Middle frontal gyrus (tissue), 1 donor: ENCODE data around the gene PTGDR2.

ENCODE experiments used
- DNase-seq: peaks from one replicate; pipeline ENCODE4 v3.0.0-alpha.2; 2015; ENCODE audit warnings: low spot score; ENCODE audit errors: extremely low spot score

PTGDR2 gene

DNA sequence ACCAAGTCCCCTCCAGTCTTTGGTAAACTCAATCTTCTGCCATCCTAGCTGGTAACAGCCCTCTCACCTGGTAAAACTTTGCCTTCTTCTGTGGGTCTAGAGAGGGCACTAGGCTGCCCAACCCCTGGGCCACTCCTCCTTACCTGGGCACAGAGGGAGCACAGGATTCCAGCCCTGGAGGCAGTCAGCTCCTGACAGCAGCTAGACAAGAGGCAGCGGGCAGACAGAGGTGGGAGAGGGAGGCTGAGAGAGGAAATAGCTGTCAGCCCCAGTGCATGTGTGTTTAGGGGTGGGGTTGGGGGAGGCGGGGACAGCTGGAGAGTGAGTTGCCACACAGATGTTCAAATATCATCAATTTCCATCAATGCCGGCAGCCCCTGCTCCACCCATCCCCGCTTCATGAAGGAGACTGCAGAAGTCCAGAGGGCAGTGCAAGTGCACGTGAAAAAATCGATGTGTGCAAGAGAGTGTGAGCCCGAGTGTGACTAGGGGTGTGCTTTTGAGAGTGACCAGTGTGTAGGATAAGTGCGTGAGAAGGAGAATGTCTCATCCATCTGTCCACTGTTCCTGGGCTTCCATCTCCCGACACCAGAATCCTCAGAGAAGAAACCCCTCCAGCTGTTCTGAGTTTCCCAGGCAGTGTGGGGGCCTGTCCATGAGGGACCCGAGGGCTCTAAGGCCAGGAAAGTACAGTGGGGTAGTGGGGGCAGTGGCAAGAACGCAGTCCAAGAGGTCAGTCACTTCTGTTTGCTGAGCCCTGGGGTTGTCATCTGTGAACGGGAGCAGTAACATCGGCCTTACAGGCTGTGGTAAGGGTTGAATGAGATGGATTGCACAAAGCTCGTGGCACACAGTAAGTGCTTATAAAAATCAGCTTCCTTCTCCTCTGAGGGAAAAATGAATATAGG, at the start of gene PTGDR2:
PTGDR2 (minus strand) TSS at position 225 of the 908 bp plus-strand sequence. CDS start 2,228 bp downstream, outside the sequence.
- no peak for DNase-seq

DNA sequence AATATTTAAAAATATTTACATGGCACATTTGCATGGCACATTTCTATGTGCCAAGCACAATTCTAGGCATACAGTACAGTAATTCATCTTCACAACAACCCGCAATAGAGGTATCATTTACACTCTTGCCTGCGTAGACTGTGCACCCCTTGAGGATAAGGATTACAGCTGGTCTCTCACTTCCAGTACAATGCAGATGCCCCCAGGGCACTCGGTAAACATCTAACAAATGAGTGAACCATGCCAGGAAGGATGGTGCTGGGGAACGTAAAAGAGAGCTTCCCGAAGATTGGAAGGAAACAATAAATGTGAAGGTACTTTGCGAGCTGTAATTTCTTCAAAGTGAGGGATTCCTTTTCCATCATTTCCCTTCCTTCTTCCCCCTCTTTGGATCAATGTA, 49.3 kb upstream of the PTGDR2 start:
- no peak for DNase-seq

DNA sequence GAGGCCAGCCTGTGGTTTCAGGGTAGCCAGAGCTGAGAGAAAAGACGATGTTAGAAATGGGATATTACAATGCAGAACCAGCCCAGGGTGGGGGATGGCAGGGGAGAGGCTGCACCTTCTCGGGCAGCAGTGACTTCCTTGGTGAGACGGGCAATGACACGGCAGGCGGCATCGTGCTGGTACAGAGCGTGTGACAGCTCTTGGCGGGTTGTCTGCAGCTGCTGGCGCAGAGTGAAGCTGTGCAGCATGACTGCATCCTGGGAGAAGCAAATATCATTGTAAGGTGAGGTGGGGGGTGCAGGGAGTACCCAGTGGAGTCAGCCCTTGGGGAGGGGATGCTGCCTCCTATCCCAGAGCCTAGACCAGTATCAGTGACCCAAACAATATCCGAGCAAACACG, 46.9 kb upstream of the PTGDR2 start:
- DNase-seq = no peak

DNA sequence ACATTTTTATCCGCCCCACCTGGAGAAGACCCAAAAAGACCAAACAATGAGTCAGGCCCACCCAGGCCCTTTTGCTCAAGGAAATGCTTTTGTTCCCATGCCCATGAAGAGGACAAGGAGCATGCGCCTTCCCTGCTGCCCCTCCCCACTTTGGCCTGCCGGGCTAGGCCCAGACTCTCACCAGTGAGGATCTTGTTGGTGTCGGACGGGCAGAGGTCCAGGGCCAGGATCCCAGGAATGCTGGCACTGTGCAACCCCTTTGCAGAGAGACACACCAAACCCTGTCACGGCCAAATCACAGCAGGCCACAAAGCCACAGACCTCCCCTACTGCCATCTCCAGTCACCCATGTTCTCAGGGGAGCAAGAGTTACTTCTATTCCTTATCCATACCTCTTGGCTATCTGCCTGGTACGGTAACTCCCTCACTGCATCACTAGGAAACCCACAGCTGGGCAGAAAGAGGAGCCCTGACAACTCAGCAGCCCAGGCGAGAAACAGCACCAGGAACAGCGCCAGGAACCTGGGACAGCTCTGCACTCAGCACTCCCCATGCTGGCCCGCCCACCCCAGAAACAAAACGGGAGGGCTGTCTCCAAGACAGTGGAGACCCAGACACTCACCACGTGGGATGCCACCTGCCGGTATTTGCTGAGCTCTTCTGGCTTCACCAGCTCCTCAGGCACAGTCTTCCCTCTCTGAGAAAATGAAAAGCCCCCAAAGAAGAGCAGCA, 45.1 kb upstream of the PTGDR2 start:
- peak; percentile 32 for DNase-seq

DNA sequence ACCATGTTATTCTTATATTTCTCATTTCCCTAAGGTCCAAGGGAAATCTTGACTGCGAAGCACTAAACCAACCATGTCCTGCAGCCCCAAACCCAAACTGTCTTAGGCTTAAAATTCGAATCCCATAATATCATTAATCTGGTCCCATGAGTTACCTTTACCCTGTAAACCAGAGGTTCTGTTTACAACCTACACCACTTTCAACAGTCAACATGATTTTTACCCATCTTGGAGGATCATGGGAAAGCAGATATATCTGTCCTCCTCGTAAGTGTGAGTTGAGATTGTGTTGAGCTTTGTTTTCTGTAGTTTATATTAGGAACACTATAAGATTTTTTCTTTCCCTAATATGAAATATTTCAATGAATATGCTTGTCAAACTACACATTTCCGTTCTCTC, 44.2 kb upstream of the PTGDR2 start:
- DNase-seq = no peak

DNA sequence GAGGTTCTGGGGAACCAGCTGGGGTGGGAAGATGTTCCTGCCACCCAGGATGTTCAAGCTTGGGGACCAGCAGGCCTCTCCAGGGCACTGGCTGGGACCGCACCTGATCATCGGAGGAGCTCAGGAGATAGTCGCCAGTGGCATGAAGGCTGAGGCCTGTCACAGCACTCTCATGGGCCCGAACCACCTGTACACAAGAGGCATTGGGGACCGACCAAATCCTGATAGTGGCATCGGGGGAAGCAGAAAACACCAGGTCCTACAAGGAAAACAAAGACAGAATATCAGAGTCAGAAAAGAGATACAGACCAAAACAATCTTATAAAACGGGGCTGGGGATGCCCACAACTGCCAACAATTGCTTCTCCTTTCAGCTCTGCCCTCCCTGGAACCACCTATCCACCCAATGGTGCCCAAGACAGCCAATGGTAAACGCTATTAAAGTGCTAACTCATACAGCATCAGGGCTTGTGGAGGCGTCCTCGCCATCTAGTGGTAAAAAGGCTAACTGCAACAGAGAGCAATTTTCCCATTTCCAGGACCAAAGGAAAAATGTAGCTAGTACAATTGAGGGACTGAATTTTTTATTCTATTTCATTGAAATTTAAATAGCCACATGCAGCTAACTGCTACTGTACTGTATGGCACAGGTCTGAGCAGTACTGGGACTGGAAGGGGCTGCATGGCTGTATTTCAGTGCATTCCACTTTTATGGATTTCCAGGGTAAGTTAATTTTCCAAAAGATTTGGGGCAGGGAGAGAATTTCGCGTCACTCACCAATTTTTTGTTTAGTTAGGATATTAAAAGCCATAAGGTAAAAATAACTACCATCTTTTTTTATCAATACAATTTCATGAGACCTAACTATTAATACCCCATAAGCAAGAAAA, 43.5 kb upstream of the PTGDR2 start:
- peak; percentile 36 for DNase-seq

DNA sequence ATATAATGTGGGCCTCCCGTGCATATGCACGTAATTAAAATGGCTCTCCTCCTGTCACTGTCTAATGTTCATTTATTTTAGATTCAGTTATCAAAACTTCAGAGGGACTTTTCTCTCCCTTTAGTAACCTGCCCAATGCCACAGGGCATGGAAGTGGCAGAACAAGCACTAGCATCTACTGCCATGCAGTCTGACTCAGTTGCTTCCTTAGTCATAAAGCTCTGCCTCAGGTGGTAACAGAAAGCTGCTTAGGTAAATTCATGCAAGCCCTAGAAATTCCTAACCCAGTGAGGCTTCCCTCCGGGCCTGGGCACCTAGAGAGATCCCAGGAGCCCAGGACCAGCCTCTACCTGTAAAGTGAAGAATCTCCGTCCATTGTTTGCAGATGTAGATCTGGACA, 41.7 kb upstream of the PTGDR2 start:
- DNase-seq = no peak

DNA sequence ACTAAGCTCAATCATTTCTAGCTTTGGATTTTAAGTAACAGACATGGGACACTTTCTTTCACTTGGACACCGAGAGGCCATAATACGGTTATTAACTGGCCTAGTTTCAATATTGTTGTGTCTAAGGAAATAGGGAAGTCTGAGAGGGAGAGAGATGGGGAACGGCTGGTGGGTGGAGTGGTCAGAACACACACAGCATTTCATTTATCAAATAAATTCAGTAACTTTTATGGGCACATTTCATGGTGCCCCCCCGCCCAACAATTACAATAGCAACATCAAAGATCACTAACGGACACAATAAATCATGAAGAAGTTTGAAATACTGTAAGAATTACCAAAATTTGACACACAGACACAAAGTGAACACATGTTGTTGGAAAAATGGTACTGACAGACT, 39.9 kb upstream of the PTGDR2 start:
- DNase-seq = no peak

DNA sequence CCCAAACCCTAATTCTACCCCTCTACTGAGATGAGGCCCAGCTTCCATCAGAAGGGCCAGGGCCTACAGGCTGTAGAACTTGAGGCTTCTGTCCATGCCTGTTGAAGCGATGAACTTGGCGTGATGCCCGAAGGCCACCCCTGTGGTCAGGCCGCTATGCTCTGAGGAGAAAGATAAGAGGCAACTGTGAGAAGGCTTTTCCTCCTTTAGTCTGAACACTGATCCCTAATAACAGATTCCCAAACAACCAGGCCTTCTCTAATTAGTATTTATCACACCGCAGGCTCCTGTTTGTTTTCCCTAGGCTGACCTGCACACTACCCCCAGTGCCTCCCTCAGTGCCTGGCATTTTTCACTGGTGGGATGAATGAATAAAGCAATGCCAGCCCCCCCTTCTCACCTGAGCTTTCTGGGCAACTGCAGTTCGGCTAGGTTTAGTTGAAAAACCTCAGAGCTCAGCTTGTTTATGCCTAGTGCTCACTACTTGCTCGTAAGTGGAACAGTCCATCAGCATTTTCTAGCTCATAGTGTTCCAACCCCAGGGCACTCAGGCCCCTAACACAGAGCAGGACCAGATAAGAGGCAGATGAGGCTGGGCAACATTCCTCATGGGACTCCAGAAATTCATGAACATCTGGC, 35.5 kb upstream of the PTGDR2 start:
- DNase-seq = no peak

DNA sequence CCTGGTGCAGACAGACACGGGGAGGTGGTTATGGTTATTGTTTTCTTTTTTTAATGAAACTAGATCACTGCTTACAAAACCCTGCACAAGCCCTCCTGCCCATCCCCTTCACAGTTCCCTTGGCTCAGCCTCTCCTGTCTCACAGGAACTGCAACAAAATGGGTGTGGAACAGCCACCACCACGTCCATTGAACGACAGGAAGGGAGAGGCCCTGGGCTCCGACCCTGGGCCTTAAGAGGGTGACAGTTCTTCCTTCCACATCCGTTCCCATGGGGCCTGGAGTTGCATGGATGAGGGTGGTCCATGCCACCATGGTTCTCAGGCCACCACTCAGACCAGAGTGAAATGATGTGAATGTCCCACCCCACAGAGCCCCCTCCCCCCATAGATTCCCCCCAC, 34.9 kb upstream of the PTGDR2 start:
- no peak for DNase-seq

DNA sequence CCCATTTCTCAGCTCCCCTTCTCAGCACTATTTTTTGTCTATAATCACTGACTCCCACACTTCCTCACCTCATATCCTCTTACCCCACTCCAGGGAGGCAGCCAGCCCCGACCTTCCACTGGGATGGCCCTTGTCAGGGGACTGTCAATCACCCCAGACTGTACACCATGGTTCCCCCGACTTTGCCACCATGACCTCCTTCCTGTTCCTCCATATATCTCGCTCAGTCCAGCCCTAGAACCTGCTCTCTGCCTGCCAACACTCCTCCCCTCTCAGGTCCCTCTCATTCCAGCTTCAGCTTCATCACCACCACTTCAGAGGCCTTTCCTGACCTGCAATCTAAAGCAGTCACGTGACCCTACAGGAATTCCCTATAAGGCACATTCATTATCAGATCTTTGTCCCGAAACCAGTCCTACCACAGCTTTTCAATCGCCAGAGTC, 34.1 kb upstream of the PTGDR2 start:
- no peak for DNase-seq

DNA sequence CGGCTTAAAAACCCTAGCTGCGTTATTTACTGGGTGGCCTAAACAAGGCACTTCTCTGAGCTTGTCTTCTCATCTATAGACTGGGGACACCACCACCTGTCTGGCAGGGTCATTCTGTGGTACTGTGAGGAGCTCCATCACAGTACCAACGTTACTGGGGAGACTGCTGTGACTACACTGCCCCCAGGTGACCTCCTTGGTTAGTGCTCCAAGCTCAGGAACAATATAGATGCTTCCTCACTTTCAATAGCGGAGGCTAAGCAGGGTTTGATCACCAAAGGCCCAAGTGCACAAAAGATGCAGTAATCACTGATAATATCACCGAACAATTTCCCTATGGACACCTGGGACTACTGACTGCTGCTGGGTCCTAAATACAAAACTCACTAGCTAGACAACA, 31.8 kb upstream of the PTGDR2 start:
- no peak for DNase-seq

DNA sequence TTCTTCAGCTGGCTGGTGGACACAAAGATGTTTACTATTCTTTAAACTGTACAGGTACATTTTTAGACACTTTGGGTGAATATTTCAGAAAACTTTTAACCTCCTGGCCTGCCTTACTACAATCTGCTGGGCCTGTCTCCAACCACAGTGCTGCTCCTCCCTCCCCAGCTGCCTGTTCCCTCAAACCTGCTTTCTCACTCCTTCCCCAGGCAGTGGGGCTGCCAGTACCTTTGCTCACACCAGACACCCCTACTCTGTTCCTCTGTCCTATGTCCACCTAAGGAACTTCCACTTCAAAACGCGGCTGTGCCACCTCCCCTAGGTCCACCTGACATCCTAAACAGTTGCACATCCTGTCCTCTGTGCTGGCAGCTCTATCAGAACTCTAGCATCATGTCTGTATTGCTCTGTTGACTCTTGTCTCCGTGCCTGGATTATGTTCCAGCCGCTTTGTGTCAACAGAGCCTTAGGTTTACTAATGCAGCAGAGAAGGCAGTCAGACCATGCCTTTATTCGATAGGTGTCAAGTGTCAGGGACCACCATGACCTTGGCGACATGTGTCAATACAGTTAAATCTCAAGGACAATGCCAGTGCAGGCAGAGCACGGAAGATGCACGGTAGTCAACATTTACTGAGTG, 25.0 kb upstream of the PTGDR2 start:
- no peak for DNase-seq

DNA sequence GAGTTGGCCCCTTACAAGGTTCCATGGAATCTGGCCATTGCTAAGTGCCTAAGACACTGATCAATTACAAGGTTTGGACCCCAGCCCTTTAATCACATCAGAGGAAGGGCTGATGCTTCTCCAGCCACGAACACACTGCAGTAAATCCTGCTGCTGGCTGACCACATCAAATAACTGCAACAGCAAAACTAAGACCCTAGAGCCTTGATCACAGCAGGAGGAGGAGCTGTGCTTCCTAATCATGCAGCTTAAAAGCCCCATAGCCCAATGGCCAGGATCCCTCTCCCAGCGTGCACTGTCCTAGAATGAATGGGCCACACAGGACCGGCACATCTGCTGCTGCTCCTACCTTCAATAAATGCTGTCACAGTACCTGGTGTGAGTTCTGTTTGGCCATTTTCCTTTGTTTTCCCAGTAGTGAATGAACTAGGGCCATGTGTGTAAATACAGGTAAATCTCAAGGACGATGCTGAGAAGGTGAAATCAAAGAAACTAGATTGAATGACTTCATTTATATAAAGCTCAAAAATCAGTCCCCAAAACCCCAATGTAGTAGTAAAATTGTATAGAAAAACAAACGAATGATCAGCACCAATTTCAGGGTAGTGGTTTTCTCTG, 24.3 kb upstream of the PTGDR2 start:
- no peak for DNase-seq

DNA sequence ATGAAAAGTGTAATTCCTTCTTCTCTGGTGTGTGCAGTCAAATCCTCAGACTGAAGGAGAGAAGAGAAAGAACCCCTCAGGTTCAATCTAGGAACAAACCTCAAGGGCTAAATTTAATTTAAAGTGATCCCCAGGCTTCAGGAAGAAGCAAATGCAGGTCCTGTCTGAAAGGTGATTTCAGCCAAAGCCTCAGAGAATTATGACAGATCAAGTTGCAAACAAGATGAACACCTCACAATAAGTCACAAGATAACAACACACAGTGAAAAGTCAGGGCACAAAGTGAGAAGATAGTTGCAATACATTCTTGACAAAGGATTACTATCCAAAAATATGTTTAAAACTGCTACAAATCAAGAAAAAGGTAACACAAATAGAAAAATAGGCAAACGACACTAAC, 23.4 kb upstream of the PTGDR2 start:
- no peak for DNase-seq

DNA sequence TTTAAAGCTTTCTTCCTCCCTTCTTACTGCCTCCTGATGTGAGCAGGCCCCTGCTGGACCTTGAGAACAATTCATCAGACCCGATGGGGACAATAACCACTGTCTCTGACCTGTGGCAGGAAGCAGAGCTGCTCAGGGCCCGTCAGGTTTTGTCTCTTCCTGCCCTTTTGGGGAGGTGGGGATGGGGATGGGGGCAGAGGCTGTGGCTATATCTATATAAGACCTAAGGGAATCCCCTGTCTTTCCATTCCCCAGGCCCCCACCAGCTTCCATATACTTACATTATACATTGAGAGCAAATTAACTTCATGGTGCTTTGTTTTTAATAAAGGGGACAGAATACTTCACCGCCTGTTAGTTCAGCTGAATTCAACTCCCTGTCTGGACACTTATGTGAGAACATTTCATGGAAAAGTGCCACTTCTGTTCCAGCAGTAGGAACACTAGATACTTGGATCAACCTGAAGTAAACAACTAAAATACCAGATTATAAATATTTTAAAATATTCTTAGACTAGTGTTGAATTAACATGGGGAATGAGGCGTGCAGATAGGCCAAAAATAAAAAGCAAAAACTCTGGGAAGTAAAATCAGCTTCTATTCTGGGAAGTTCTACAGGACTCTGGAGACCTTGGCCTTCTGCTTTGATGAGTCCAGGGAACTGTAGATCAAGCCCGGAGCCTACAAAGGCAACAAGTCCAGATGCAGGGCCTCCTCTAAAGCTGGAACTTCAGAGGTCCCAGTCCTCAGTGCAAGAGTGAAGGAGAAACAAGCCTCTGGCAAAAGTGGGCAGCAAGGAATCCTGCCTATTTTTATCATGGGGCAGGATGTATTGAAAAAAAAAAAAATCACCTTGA, 22.7 kb upstream of the PTGDR2 start:
- no peak for DNase-seq

DNA sequence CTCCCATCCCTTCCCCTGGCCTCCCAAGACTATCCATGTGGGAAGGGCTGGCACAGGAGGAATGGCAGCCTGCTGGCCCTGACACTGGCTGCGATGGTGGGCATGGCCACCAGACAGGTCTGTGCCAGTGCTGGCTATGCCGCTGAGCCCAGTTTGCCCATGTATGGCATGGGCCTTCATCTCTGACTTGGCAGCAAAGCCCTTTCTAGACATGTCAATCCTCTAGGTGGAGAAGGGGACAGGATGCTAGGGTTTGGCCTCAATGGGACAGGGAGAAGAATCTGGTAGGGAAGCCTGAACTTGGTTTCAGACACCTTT, 20.4 kb upstream of the PTGDR2 start:
- no peak for DNase-seq

DNA sequence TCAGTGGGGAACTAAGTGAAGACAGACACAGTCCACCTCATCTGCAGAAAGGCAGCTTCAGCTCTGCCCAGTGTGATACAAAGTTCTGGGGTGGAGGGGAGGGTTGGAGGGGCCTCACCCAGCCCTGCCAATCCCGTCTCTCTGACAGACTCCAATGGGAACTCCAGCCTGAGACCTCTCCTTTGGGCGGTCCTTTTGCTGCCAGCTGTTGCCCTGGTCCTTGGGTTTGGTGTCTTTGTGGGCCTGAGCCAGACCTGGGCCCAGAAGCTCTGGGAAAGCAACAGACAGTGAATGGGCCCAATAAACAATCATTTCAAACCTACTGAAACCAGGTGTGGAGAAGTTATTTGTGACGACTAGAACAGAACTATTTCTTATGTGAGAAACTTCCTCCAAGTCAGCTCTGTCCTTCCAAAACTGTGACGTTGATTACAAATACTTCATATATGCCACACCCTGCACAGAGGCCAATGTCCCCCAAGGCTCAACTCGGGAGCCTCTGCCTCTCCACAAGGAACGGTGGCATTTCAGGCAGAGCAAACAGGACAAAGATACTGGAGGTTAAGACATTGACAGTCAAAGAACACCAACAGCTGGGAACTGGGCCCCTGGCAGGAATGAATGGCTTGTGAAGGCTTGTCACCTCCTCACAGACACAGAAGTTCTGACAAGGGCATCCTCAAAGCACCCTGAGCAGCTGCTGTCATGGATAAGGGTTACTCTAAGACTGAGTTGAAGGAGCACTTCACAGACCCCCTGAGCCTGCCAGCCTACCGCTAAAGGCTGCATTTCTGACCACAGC, 19.8 kb upstream of the PTGDR2 start:
- no peak for DNase-seq
